ENCODE data around the gene MATN3. TPM values are rescaled to one million over a fixed set of nuclear protein-coding genes. Genes with fewer than 3 reads are reported as not detected.
A peak's percentile ranks its signal among the peaks of the same experiment; 100 is the strongest.

MATN3 gene
- 0.83 and 0.98 TPM in 2 replicates for total RNA-seq (2022)
- Bru-seq, nascent RNA = percentile 27 among the genes with signal in this experiment
- percentile 29 among the genes with signal in this experiment for BruChase-seq, experiment 1, labeled RNA remaining after a 6-hour chase
- percentile 28 among the genes with signal in this experiment for BruChase-seq, experiment 2, labeled RNA remaining after a 2-hour chase
- long read RNA-seq, partial matches to known transcripts = 0 of 4 reads
- long read RNA-seq, other reads (novel, unspliced or antisense) = 0 of 4 reads

- H3K4me3 Mint-ChIP-seq (ENCODE audit: unreplicated experiment) = peak within 1 kb of the TSS; percentile 55
- H3K27me3 Mint-ChIP-seq (ENCODE audit: insufficient read depth, unreplicated experiment) = no peaks in the 10 kb centered on the region
- intact Hi-C loops (cut with micrococcal nuclease) = no loop called here
- ChIA-PET POLR2A (interaction anchor here (0.9 to 4.1 kb wide), 5 partner anchors 14 to 78 kb away, joined by 3 to 49 read pairs (median 7); partner anchors contain the start of genes LAPTM4A and WDR35), CTCF (interaction anchor here (0.6 to 6.7 kb wide), 8 partner anchors 16 to 190 kb away, joined by 3 to 205 read pairs (median 26); partner anchors contain the start of gene LAPTM4A)
- no peaks in the 10 kb centered on the region for H3K36me3 Mint-ChIP-seq (ENCODE audit: insufficient read depth, unreplicated experiment)
- peak; percentile 17 for DNase-seq (ENCODE audit: unreplicated experiment)
- H3K9me3 Mint-ChIP-seq (ENCODE audit: unreplicated experiment) = peaks cover 7% of the 10 kb centered on the region
- no peaks in the 10 kb centered on the region for H3K4me1 Mint-ChIP-seq (ENCODE audit: insufficient read depth, unreplicated experiment)
- H3K27ac Mint-ChIP-seq (ENCODE audit: low read depth, unreplicated experiment) = no peak within 1 kb of the TSS
- no TSS peak for BruUV-seq (replicated peaks)
- no peak for TF ChIP-seq CTCF (IDR thresholded peaks at IDR 0.05; ENCODE audit: unreplicated experiment)
Observed at GRCh38 chr2:20012282-20013125, at the start of gene MATN3. Gene MATN3, minus strand, starts transcription at chr2:20012668. Its CDS starts 37 bp downstream, at chr2:20012631.

GRCh38 chr2:20061940-20062339 is 49.5 kb upstream of the MATN3 start:
- H3K4me1 Mint-ChIP-seq (ENCODE audit: insufficient read depth, unreplicated experiment) = peaks cover 12% of the 10 kb centered on the region
- ChIA-PET POLR2A (interaction anchor here (1.0 to 17.0 kb wide), 2 partner anchors 9 to 10 kb away, joined by 3 to 522 read pairs; partner anchors contain the start of gene LAPTM4A), CTCF (interaction anchor here (0.8 to 1.3 kb wide), 4 partner anchors 9 to 39 kb away, joined by 3 to 4 read pairs (median 4); no protein-coding TSS in a partner anchor)
- DNase-seq (ENCODE audit: unreplicated experiment) = no peak
- no TSS peak for BruUV-seq (replicated peaks)
- no peak for TF ChIP-seq CTCF (IDR thresholded peaks at IDR 0.05; ENCODE audit: unreplicated experiment)
- intact Hi-C loops (cut with micrococcal nuclease) = no loop called here
- H3K9me3 Mint-ChIP-seq (ENCODE audit: unreplicated experiment) = no peaks in the 10 kb centered on the region
- peaks cover 5% of the 10 kb centered on the region for H3K36me3 Mint-ChIP-seq (ENCODE audit: insufficient read depth, unreplicated experiment)
- no peak overlapping the region for H3K27ac Mint-ChIP-seq (ENCODE audit: low read depth, unreplicated experiment)
- no peak overlapping the region for H3K4me3 Mint-ChIP-seq (ENCODE audit: unreplicated experiment)
- H3K27me3 Mint-ChIP-seq (ENCODE audit: insufficient read depth, unreplicated experiment) = no peaks in the 10 kb centered on the region

DNA sequence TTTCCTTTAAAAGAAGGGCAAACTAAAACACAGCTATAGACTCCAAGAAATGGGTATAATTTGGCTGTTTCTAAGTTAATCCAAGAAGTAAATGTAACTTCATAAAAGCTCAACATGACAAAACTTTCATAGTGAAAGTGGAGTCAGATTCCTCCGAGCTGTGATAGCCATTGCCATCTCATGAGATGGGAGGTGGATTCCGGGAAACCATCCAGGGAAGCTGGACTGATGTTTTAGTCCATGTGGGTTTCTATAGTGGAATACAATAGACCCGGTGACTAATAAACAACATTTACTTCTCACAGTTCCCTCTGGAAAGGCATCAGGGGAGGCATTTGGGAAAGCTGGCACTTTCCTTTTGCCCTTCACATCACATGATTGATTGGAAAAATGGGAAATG is 49.0 kb upstream of the MATN3 start:
- ChIA-PET CTCF (interaction anchor here (0.6 to 1.1 kb wide), 5 partner anchors 10 to 46 kb away, joined by 3 to 4 read pairs (median 3); no protein-coding TSS in a partner anchor), POLR2A (interaction anchor here (0.8 to 17.0 kb wide), 3 partner anchors 9 to 71 kb away, joined by 3 to 522 read pairs (median 4); partner anchors contain the start of genes LAPTM4A and WDR35)
- Mint-ChIP-seq H3K36me3 (ENCODE audit: insufficient read depth, unreplicated experiment) (peaks cover 5% of the 10 kb centered on the region), H3K9me3 (ENCODE audit: unreplicated experiment) (no peaks in the 10 kb centered on the region), H3K4me1 (ENCODE audit: insufficient read depth, unreplicated experiment) (peaks cover 10% of the 10 kb centered on the region), H3K27ac (ENCODE audit: low read depth, unreplicated experiment) (no peak overlapping the region), H3K27me3 (ENCODE audit: insufficient read depth, unreplicated experiment) (no peaks in the 10 kb centered on the region), H3K4me3 (ENCODE audit: unreplicated experiment) (no peak overlapping the region)
- no peak for DNase-seq (ENCODE audit: unreplicated experiment)
- BruUV-seq (replicated peaks) = no TSS peak
- intact Hi-C loops (cut with micrococcal nuclease) = no loop called here
- no peak for TF ChIP-seq CTCF (IDR thresholded peaks at IDR 0.05; ENCODE audit: unreplicated experiment)

DNA sequence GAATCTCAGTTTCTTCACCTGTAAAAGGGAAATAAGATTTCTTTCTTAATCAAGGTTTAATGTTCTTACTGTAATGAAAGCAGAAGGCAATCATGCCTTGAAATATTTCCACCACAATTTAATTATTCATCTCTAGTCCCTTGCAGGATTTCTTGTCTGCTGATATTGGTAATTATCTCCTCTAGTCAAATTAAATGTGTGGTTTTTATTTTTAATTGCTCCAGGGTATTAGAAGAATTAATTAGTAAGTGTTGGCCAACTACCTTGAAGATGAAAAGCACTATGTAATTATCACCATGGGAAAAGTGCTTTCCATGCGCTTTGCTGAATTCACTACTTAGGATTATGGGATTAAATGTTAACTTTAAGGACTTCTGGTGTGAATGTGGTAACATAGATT is 47.6 kb upstream of the MATN3 start:
- no peak for TF ChIP-seq CTCF (IDR thresholded peaks at IDR 0.05; ENCODE audit: unreplicated experiment)
- Mint-ChIP-seq H3K9me3 (ENCODE audit: unreplicated experiment) (no peaks in the 10 kb centered on the region), H3K27me3 (ENCODE audit: insufficient read depth, unreplicated experiment) (no peaks in the 10 kb centered on the region), H3K4me3 (ENCODE audit: unreplicated experiment) (no peak overlapping the region), H3K4me1 (ENCODE audit: insufficient read depth, unreplicated experiment) (no peaks in the 10 kb centered on the region), H3K36me3 (ENCODE audit: insufficient read depth, unreplicated experiment) (no peaks in the 10 kb centered on the region), H3K27ac (ENCODE audit: low read depth, unreplicated experiment) (no peak overlapping the region)
- CTCF ChIA-PET = no interaction called here
- no TSS peak for BruUV-seq (replicated peaks)
- intact Hi-C loops (cut with micrococcal nuclease) = no loop called here
- POLR2A ChIA-PET = interaction anchor here (0.6 to 17.0 kb wide), 2 partner anchors 8 to 90 kb away, joined by 3 to 522 read pairs; partner anchors contain the start of gene LAPTM4A
- DNase-seq (ENCODE audit: unreplicated experiment) = no peak
